H9 (cell line): ENCODE measurements around the gene EMC9. TPM values are rescaled to one million over a fixed set of nuclear protein-coding genes. Genes with fewer than 3 reads are reported as not detected.

Experiments used
- DNase-seq: peaks from one replicate; pipeline ENCODE4 v3.0.0-alpha.2; 2017
- H2AFZ ChIP-seq: one replicate; pipeline ENCODE4 v1.6.1; 2013; ENCODE audit warnings: mild to moderate bottlenecking, low read length, control low read depth, moderate library complexity
- H2AK5ac ChIP-seq: 2 replicates; pipeline ENCODE4 v1.6.1; 2013; ENCODE audit warnings: low read length, control low read depth, mixed read lengths; ENCODE audit not compliant: insufficient read length
- H2BK120ac ChIP-seq: one replicate; pipeline ENCODE4 v1.6.1; 2013; ENCODE audit warnings: low read depth, mild to moderate bottlenecking, low read length, control low read depth, inconsistent platforms; ENCODE audit not compliant: poor library complexity, severe bottlenecking
- H2BK12ac ChIP-seq: 2 replicates; pipeline ENCODE4 v1.6.1; 2013; ENCODE audit warnings: low read length, control low read depth, mixed read lengths, low read depth; ENCODE audit not compliant: insufficient read length
- H2BK15ac ChIP-seq: 2 replicates; pipeline ENCODE4 v1.6.1; 2013; ENCODE audit warnings: low read depth, low read length, control low read depth
- H2BK20ac ChIP-seq: one replicate; pipeline ENCODE4 v1.6.1; 2013; ENCODE audit warnings: low read depth, mild to moderate bottlenecking, low read length, control low read depth, inconsistent platforms; ENCODE audit not compliant: poor library complexity, severe bottlenecking
- H2BK5ac ChIP-seq: 2 replicates; pipeline ENCODE4 v1.6.1; 2013; ENCODE audit warnings: low read length, control low read depth, mixed read lengths; ENCODE audit not compliant: insufficient read length
- H3K14ac ChIP-seq: 2 replicates; pipeline ENCODE4 v1.6.1; 2013; ENCODE audit warnings: low read length, control low read depth; ENCODE audit not compliant: insufficient read depth
- H3K18ac ChIP-seq: 2 replicates; pipeline ENCODE4 v1.6.1; 2013; ENCODE audit warnings: low read depth, mild to moderate bottlenecking, mixed read lengths, low read length, control low read depth; ENCODE audit not compliant: insufficient read length
- H3K23ac ChIP-seq: 2 replicates; pipeline ENCODE4 v1.6.1; 2013; ENCODE audit warnings: low read length, control low read depth, mixed read lengths, low read depth; ENCODE audit not compliant: insufficient read length
- H3K23me2 ChIP-seq: 2 replicates; pipeline ENCODE4 v1.6.1; 2013; ENCODE audit warnings: low read depth, mild to moderate bottlenecking, mixed read lengths, low read length, control low read depth; ENCODE audit not compliant: insufficient read length, poor library complexity, severe bottlenecking
- H3K27ac ChIP-seq: 2 replicates; pipeline ENCODE4 v1.5.1; 2013; ENCODE audit warnings: low read length, control low read depth, mixed read lengths, low read depth; ENCODE audit not compliant: insufficient read length
- H3K27me3 ChIP-seq: 2 replicates; pipeline ENCODE4 v1.6.1; 2013; ENCODE audit warnings: low read length, control low read depth, inconsistent platforms; ENCODE audit not compliant: insufficient read depth
- H3K4ac ChIP-seq: 2 replicates; pipeline ENCODE4 v1.6.1; 2013; ENCODE audit warnings: low read depth, mild to moderate bottlenecking, control low read depth, inconsistent platforms, low read length, moderate library complexity
- H3K4me1 ChIP-seq: 2 replicates; pipeline ENCODE4 v1.6.1; 2013; ENCODE audit warnings: low read length, control low read depth, inconsistent platforms; ENCODE audit not compliant: insufficient read depth
- H3K4me2 ChIP-seq: 2 replicates; pipeline ENCODE4 v1.6.1; 2013; ENCODE audit warnings: low read length, control low read depth, mixed read lengths; ENCODE audit not compliant: insufficient read length, insufficient read depth
- H3K56ac ChIP-seq: 2 replicates; pipeline ENCODE4 v1.6.1; 2013; ENCODE audit warnings: low read depth, mild to moderate bottlenecking, mixed read lengths, low read length, control low read depth; ENCODE audit not compliant: insufficient read length
- H3K79me1 ChIP-seq: 2 replicates; pipeline ENCODE4 v1.6.1; 2013; ENCODE audit warnings: low read depth, mild to moderate bottlenecking, moderate library complexity, low read length, control low read depth, inconsistent platforms; ENCODE audit not compliant: insufficient read depth, poor library complexity, severe bottlenecking
- H3K79me2 ChIP-seq: 2 replicates; pipeline ENCODE4 v1.6.1; 2013; ENCODE audit warnings: low read length, control low read depth, inconsistent platforms; ENCODE audit not compliant: insufficient read depth
- H3K9ac ChIP-seq: 2 replicates; pipeline ENCODE4 v1.6.1; 2013; ENCODE audit warnings: low read length, control low read depth, mixed read lengths; ENCODE audit not compliant: insufficient read length; ENCODE audit errors: extremely low read depth
- H3K9me3 ChIP-seq: one replicate; pipeline ENCODE4 v1.6.1; 2013; ENCODE audit warnings: low read depth, low read length, inconsistent platforms; ENCODE audit not compliant: control insufficient read depth
- H3T11ph ChIP-seq: one replicate; pipeline ENCODE4 v1.6.1; 2013; ENCODE audit warnings: mild to moderate bottlenecking, low read length, control low read depth, inconsistent platforms
- H4K20me1 ChIP-seq: one replicate; pipeline ENCODE4 v1.6.1; 2013; ENCODE audit not compliant: control insufficient read depth, insufficient read length, insufficient read depth
- H4K5ac ChIP-seq: 2 replicates; pipeline ENCODE4 v1.6.1; 2013; ENCODE audit warnings: low read depth, mild to moderate bottlenecking, mixed read lengths, low read length, control low read depth; ENCODE audit not compliant: insufficient read length
- H4K8ac ChIP-seq: replicated peaks from 2 replicates; pipeline ENCODE4 v1.6.1; 2013; ENCODE audit warnings: low read length, control low read depth, mixed read lengths, low read depth; ENCODE audit not compliant: insufficient read length
- H4K91ac ChIP-seq: 2 replicates; pipeline ENCODE4 v1.6.1; 2013; ENCODE audit warnings: low read depth, mild to moderate bottlenecking, moderate library complexity, mixed read lengths, low read length, control low read depth; ENCODE audit not compliant: insufficient read length
- H3K27ac Mint-ChIP-seq, 3 experiments: 2 replicates in 2 of 3; 3 replicates in 1 of 3; pipeline ENCODE4 v1.8.0; 2020 to 2021; ENCODE audit warnings: mixed read lengths in 3 of 3, mild to moderate bottlenecking in 1 of 3, moderate library complexity in 1 of 3
- H3K27me3 Mint-ChIP-seq: 2 replicates; pipeline ENCODE4 v1.8.0; 2021; ENCODE audit warnings: low read depth, mild to moderate bottlenecking, moderate library complexity, mixed read lengths
- H3K36me3 Mint-ChIP-seq, 3 experiments: 2 replicates in 2 of 3; 3 replicates in 1 of 3; pipeline ENCODE4 v1.8.0; 2020 to 2021; ENCODE audit warnings: low read depth in 3 of 3, mixed read lengths in 3 of 3; ENCODE audit not compliant: insufficient read depth in 1 of 3
- H3K4me1 Mint-ChIP-seq, 2 experiments: 2 replicates each; pipeline ENCODE4 v1.8.0; 2020; ENCODE audit warnings: mixed read lengths in 2 of 2
- H3K4me3 Mint-ChIP-seq, 2 experiments: 2 replicates in 1 of 2; 3 replicates in 1 of 2; pipeline ENCODE4 v1.8.0; 2020 to 2021; ENCODE audit warnings: mild to moderate bottlenecking in 2 of 2, mixed read lengths in 2 of 2, moderate library complexity in 1 of 2
- H3K9me3 Mint-ChIP-seq, 2 experiments: 2 replicates in 1 of 2; 3 replicates in 1 of 2; pipeline ENCODE4 v1.8.0; 2020; ENCODE audit warnings: mild to moderate bottlenecking in 2 of 2, mixed read lengths in 2 of 2, moderate library complexity in 1 of 2
- WGBS: extraction: QIAGEN DNeasy Blood & Tissue Kit; methylation state at CpG from one replicate; pipeline ENCODE4 v1.1.7; 2013; ENCODE audit warnings: missing lambda C conversion rate, low lambda C conversion rate, mixed read lengths; ENCODE audit not compliant: insufficient read length; ENCODE audit errors: extremely low coverage; 5-methylcytosine and 5-hydroxymethylcytosine counted together
- total RNA-seq: library from RNA; stranded (reverse); gene quantifications from 2 replicates; pipeline ENCODE4 v1.2.1, GENCODE V29; 2021
- TF ChIP-seq, protein P1 (sequence below): fragments of 200-600 bp; sonication (generic); conservative IDR thresholded peaks from 3 replicates; pipeline ENCODE4 v1.8.0; 2021; ENCODE audit warnings: antibody characterized with exemption, mild to moderate bottlenecking

EMC9 gene
- total RNA-seq, 1 experiment from 2014 or later, result 52.9 TPM

DNA sequence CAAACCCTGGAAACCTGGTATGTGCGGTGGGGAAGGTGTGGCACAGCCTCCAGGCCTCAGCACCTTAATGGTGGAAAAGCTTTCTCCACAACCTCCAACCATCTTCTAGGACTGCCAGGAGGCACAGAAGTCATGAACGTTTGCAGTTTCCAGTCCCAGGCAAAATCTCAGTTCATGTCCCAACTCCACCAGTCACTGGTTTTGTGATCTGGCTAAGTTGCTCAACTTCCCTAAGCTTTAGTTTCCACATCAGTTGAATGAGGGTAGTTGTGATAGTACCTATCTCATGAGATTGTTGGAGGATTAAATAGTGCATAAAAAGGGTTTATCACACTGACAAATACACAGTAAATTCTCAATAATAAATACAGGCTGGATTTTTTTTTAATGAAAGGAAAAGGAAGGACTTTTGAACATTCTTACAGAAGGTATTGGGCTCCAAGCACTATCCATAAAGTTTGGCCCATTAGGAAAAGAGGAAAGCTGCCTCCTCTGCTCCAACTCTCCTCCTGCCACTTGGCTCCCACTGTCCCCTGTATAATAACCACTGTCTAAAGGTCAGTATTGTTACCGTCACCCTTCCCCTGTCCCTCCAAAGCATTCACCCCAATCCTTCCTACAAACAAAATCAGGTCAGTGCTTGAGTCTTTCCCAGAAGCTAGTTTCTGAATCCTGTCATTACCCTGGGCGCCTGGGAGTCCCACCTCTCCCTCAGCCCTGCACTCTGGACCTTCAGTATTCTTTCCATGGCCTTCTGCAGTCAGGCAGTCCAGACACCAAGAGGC is 41.0 kb downstream of the EMC9 start:
- no peak overlapping the region for H2BK120ac ChIP-seq
- no peaks in the 10 kb centered on the region for H4K20me1 ChIP-seq
- no peak overlapping the region for H3T11ph ChIP-seq
- Mint-ChIP-seq H3K4me3 (no peak overlapping the region), H3K9me3 (peaks cover 18 to 19% of the 10 kb centered on the region in 2 experiments), H3K27me3 (no peaks in the 10 kb centered on the region; the same call in 1 of the 2 replicates), H3K4me1 (peaks cover 5 to 11% of the 10 kb centered on the region in 2 experiments), H3K36me3 (peaks cover 71 to 86% (median 77%) of the 10 kb centered on the region in 3 experiments), H3K27ac (no peak overlapping the region)
- H3K56ac ChIP-seq, result no peak overlapping the region
- H2BK5ac ChIP-seq, result no peak overlapping the region
- no peak overlapping the region for H3K18ac ChIP-seq
- H3K14ac ChIP-seq, result no peak overlapping the region
- H3K9ac ChIP-seq, result no peak overlapping the region
- no peak overlapping the region for H3K4me2 ChIP-seq
- no peak overlapping the region for H2BK20ac ChIP-seq
- TF ChIP-seq, protein P1, sequence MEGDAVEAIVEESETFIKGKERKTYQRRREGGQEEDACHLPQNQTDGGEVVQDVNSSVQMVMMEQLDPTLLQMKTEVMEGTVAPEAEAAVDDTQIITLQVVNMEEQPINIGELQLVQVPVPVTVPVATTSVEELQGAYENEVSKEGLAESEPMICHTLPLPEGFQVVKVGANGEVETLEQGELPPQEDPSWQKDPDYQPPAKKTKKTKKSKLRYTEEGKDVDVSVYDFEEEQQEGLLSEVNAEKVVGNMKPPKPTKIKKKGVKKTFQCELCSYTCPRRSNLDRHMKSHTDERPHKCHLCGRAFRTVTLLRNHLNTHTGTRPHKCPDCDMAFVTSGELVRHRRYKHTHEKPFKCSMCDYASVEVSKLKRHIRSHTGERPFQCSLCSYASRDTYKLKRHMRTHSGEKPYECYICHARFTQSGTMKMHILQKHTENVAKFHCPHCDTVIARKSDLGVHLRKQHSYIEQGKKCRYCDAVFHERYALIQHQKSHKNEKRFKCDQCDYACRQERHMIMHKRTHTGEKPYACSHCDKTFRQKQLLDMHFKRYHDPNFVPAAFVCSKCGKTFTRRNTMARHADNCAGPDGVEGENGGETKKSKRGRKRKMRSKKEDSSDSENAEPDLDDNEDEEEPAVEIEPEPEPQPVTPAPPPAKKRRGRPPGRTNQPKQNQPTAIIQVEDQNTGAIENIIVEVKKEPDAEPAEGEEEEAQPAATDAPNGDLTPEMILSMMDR, result no peak
- no peaks in the 10 kb centered on the region for H3K9me3 ChIP-seq
- H2BK15ac ChIP-seq, result no peak overlapping the region
- H3K23me2 ChIP-seq, result peaks cover under 1% of the 10 kb centered on the region
- no peak overlapping the region for H2BK12ac ChIP-seq
- no peak overlapping the region for H3K27ac ChIP-seq
- H3K79me2 ChIP-seq, result no peaks in the 10 kb centered on the region; the same call in 1 of the 2 replicates
- H3K79me1 ChIP-seq, result no peaks in the 10 kb centered on the region
- H3K23ac ChIP-seq, result no peak overlapping the region
- H4K91ac ChIP-seq, result no peak overlapping the region
- H3K27me3 ChIP-seq, result no peaks in the 10 kb centered on the region
- H3K4ac ChIP-seq, result no peak overlapping the region
- no CpG with 5 or more reads among the region's 4 CpGs for WGBS
- H4K8ac ChIP-seq, result no peak overlapping the region
- H3K4me1 ChIP-seq, result no peaks in the 10 kb centered on the region
- no peak overlapping the region for H2AK5ac ChIP-seq
- no peak for DNase-seq
- no peak overlapping the region for H2AFZ ChIP-seq
- no peak overlapping the region for H4K5ac ChIP-seq
